ENCODE results near the gene ZBTB32.
"Not testable (repeated sequence)": the region's sequence is repeated elsewhere in the genome, so short reads cannot be mapped to it uniquely, and the experiment has no call there.

- TF ChIP-seq CTCF, POLR2A (IDR thresholded peaks at IDR 0.05): not testable (repeated sequence)
These were observed 13.3 kb upstream of the ZBTB32 start for GRCh38 chr19:35691106-35691505.
